H1 (cell line): Measurements from ENCODE around the gene FGFR2. TPM values are rescaled to one million over a fixed set of nuclear protein-coding genes. Genes with fewer than 3 reads are reported as not detected.

Experiments
- CTCF ChIA-PET: fragments of 300-600 bp; sonication (Branson Sonifier 250); formaldehyde crosslinking; loops from one replicate; lab custom pipeline; 2021; ENCODE audit not compliant: partially characterized antibody; lab: Charles Lee
- POLR2A ChIA-PET: fragments of 300-600 bp; sonication (Branson Sonifier 250); formaldehyde crosslinking; loops from one replicate; lab custom pipeline; 2021; ENCODE audit warnings: inconsistent platforms; ENCODE audit not compliant: partially characterized antibody; lab: Charles Lee
- DNase-seq, 2 experiments: peaks; one replicate each; pipeline versions ENCODE4 v3.0.0 to v3.0.0-alpha.2; 2010 to 2022; ENCODE audit warnings: low spot score in 2 of 2, low read depth in 1 of 2, mixed read lengths in 1 of 2
- FAIRE-seq: peaks from 2 replicates; lab custom pipeline; 2011; peaks lifted over from hg19 to GRCh38; lab: Jason Lieb, UNC
- H2AFZ ChIP-seq: 2 replicates; pipeline ENCODE4 v1.8.1; 2012; ENCODE audit warnings: low read length, inconsistent platforms
- H2AK5ac ChIP-seq: 2 replicates; pipeline ENCODE4 v1.6.1; 2013; ENCODE audit warnings: low read depth, low read length
- H2BK120ac ChIP-seq: replicated peaks from 2 replicates; pipeline ENCODE3; 2013; ENCODE audit warnings: low read depth, low read length, inconsistent platforms
- H2BK12ac ChIP-seq: 2 replicates; pipeline ENCODE4 v1.6.1; 2013; ENCODE audit warnings: low read depth, low read length
- H2BK15ac ChIP-seq: 2 replicates; pipeline ENCODE4 v1.6.1; 2013; ENCODE audit warnings: low read length
- H2BK20ac ChIP-seq: 2 replicates; pipeline ENCODE4 v1.6.1; 2013; ENCODE audit warnings: low read length
- H2BK5ac ChIP-seq: 2 replicates; pipeline ENCODE4 v1.6.1; 2013; ENCODE audit warnings: low read depth, low read length
- H3K14ac ChIP-seq: 2 replicates; pipeline ENCODE4 v1.6.1; 2013; ENCODE audit warnings: inconsistent platforms; ENCODE audit not compliant: insufficient read length
- H3K18ac ChIP-seq: 2 replicates; pipeline ENCODE4 v1.6.1; 2013; ENCODE audit warnings: low read length; ENCODE audit errors: extremely low read depth
- H3K23ac ChIP-seq: 2 replicates; pipeline ENCODE4 v1.6.1; 2013; ENCODE audit warnings: inconsistent platforms; ENCODE audit not compliant: insufficient read length
- H3K23me2 ChIP-seq: 2 replicates; pipeline ENCODE4 v1.6.1; 2013; ENCODE audit warnings: low read depth, low read length
- H3K27ac ChIP-seq: 2 replicates; pipeline ENCODE4 v1.6.1; 2011; ENCODE audit warnings: low read depth, low read length, inconsistent platforms
- H3K27me3 ChIP-seq, 4 experiments: replicated peaks in 1 of 4; 1 replicate in 1 of 4; 2 replicates in 3 of 4; pipeline versions ENCODE4 v1.6.1 to v1.8.1; 2011 to 2013; ENCODE audit warnings: low read length in 3 of 4, mild to moderate bottlenecking in 3 of 4, inconsistent platforms in 2 of 4, mixed read lengths in 2 of 4, moderate library complexity in 1 of 4; ENCODE audit not compliant: control insufficient read depth in 3 of 4, insufficient read depth in 3 of 4; ENCODE audit errors: extremely low read depth in 1 of 4
- H3K36me3 ChIP-seq, 4 experiments: 2 replicates each; pipeline versions ENCODE4 v1.6.1 to v1.8.1; 2011 to 2013; ENCODE audit warnings: mild to moderate bottlenecking in 4 of 4, low read length in 3 of 4, moderate library complexity in 2 of 4, control low read depth in 1 of 4, inconsistent platforms in 1 of 4; ENCODE audit not compliant: insufficient read depth in 4 of 4, control insufficient read depth in 2 of 4
- H3K4ac ChIP-seq: replicated peaks from 2 replicates; pipeline ENCODE3; 2013; ENCODE audit warnings: low read length, low read depth, mixed read lengths, inconsistent platforms; ENCODE audit not compliant: insufficient read length
- H3K4me1 ChIP-seq, 4 experiments: replicated peaks in 1 of 4; 1 replicate in 1 of 4; 2 replicates in 3 of 4; pipeline versions ENCODE4 v1.6.1 to v1.8.1; 2011 to 2013; ENCODE audit warnings: low read length in 3 of 4, inconsistent platforms in 2 of 4, mixed read lengths in 1 of 4; ENCODE audit not compliant: insufficient read depth in 4 of 4, control insufficient read depth in 3 of 4
- H3K4me2 ChIP-seq, 2 experiments: 2 replicates each; pipeline versions ENCODE4 v1.6.1 to v1.8.1; 2011 to 2013; ENCODE audit warnings: low read depth in 2 of 2, low read length in 2 of 2, control low read depth in 1 of 2, inconsistent platforms in 1 of 2, mild to moderate bottlenecking in 1 of 2; ENCODE audit not compliant: insufficient read depth in 1 of 2
- H3K4me3 ChIP-seq, 4 experiments: fragments of 200-600, 300-600 bp in 1 of 4; sonication (generic), shearing (Covaris generic), sonication (Bioruptor Twin) in 1 of 4; 2 replicates each; pipeline versions ENCODE4 v1.5.1 to v1.8.1; 2011 to 2016; ENCODE audit warnings: low read length in 4 of 4, low read depth in 3 of 4, control low read depth in 2 of 4, inconsistent platforms in 2 of 4, mild to moderate bottlenecking in 2 of 4, mixed read lengths in 1 of 4, moderate library complexity in 1 of 4; ENCODE audit not compliant: insufficient read depth in 2 of 4; ENCODE audit errors: extremely low read depth in 1 of 4
- H3K56ac ChIP-seq: replicated peaks from 2 replicates; pipeline ENCODE3; 2013; ENCODE audit warnings: low read depth, mild to moderate bottlenecking, mixed read lengths, low read length, inconsistent platforms; ENCODE audit not compliant: insufficient read length
- H3K79me1 ChIP-seq: 2 replicates; pipeline ENCODE4 v1.6.1; 2013; ENCODE audit warnings: low read depth, low read length, control low read depth
- H3K79me2 ChIP-seq, 2 experiments: 2 replicates each; pipeline versions ENCODE4 v1.6.1 to v1.8.1; 2012 to 2013; ENCODE audit warnings: low read length in 2 of 2, mild to moderate bottlenecking in 2 of 2, inconsistent platforms in 1 of 2; ENCODE audit not compliant: insufficient read depth in 2 of 2, control insufficient read depth in 1 of 2
- H3K9ac ChIP-seq, 4 experiments: replicated peaks in 1 of 4; 1 replicate in 1 of 4; 2 replicates in 3 of 4; pipeline versions ENCODE4 v1.6.1 to v1.8.1; 2011 to 2013; ENCODE audit warnings: low read depth in 3 of 4, low read length in 3 of 4, control low read depth in 2 of 4, mild to moderate bottlenecking in 2 of 4, moderate library complexity in 2 of 4, inconsistent platforms in 1 of 4; ENCODE audit errors: extremely low read depth in 1 of 4
- H3K9me3 ChIP-seq, 2 experiments: 2 replicates each; pipeline versions ENCODE4 v1.6.1 to v1.8.1; 2012 to 2013; ENCODE audit warnings: mild to moderate bottlenecking in 2 of 2, moderate library complexity in 2 of 2, control low read depth in 1 of 2, inconsistent platforms in 1 of 2, low read depth in 1 of 2, low read length in 1 of 2, mixed read lengths in 1 of 2; ENCODE audit not compliant: insufficient read depth in 2 of 2
- H4K20me1 ChIP-seq, 2 experiments: replicated peaks in 1 of 2; 2 replicates each; pipeline versions ENCODE3 to v1.8.1; 2011 to 2013; ENCODE audit warnings: inconsistent platforms in 2 of 2, low read length in 2 of 2, mild to moderate bottlenecking in 1 of 2; ENCODE audit not compliant: insufficient read depth in 2 of 2, control insufficient read depth in 1 of 2
- H4K5ac ChIP-seq: 2 replicates; pipeline ENCODE4 v1.6.1; 2013; ENCODE audit warnings: low read length, low read depth, mixed read lengths, inconsistent platforms; ENCODE audit not compliant: insufficient read length
- H4K8ac ChIP-seq: 2 replicates; pipeline ENCODE4 v1.8.0; 2013; ENCODE audit warnings: mild to moderate bottlenecking, moderate library complexity, low read length, inconsistent platforms; ENCODE audit not compliant: insufficient read depth; ENCODE audit errors: extremely low read depth
- H4K91ac ChIP-seq: replicated peaks from 2 replicates; pipeline ENCODE3; 2013; ENCODE audit warnings: low read length, mixed read lengths, inconsistent platforms; ENCODE audit not compliant: insufficient read length
- ASH2L ChIP-seq: fragments of 200-600, 300-600 bp; sonication (generic); IDR thresholded peaks from one replicate; pipeline ENCODE4 v1.7.1; 2017; ENCODE audit warnings: low read length
- FOSL1 ChIP-seq: IDR thresholded peaks from 2 replicates; pipeline ENCODE4 v1.6.1; 2011; ENCODE audit warnings: mild to moderate bottlenecking, low read depth, low read length, moderate library complexity; ENCODE audit not compliant: insufficient read depth
- HDAC2 ChIP-seq, 2 experiments: fragments of 300-600 bp in 1 of 2; sonication (generic) in 1 of 2; IDR thresholded peaks; 2 replicates each; pipeline ENCODE4 v1.6.1; 2011 to 2012; ENCODE audit warnings: low read depth in 2 of 2, low read length in 2 of 2, mild to moderate bottlenecking in 2 of 2, moderate library complexity in 2 of 2, borderline replicate concordance in 1 of 2, inconsistent platforms in 1 of 2
- KDM4A ChIP-seq: IDR thresholded peaks from one replicate; pipeline ENCODE4 v1.7.1; 2012; ENCODE audit warnings: low read depth, mild to moderate bottlenecking, moderate library complexity, low read length, inconsistent platforms; ENCODE audit not compliant: severe bottlenecking
- SIN3A ChIP-seq, 2 experiments: IDR thresholded peaks in 1 of 2; conservative IDR thresholded peaks in 1 of 2; 2 replicates each; pipeline ENCODE4 v1.6.1; 2011 to 2012; ENCODE audit warnings: low read length in 2 of 2, improper control_type of control experiment in 1 of 2, low read depth in 1 of 2, mild to moderate bottlenecking in 1 of 2
- SIX5 ChIP-seq: IDR thresholded peaks from 2 replicates; pipeline ENCODE4 v1.6.1; 2011; ENCODE audit warnings: mild to moderate bottlenecking, low read depth, low read length
- SP2 ChIP-seq: IDR thresholded peaks from 2 replicates; pipeline ENCODE4 v1.6.1; 2012; ENCODE audit warnings: mild to moderate bottlenecking, low read length, inconsistent platforms
- SP4 ChIP-seq: IDR thresholded peaks from 2 replicates; pipeline ENCODE4 v1.6.1; 2012; ENCODE audit warnings: low read length, inconsistent platforms
- TEAD4 ChIP-seq: IDR thresholded peaks from 2 replicates; pipeline ENCODE4 v1.6.1; 2012; ENCODE audit warnings: low read depth, low read length, inconsistent platforms, mixed read lengths
- WGBS, 2 experiments: shearing (Covaris generic) in 1 of 2; methylation state at CpG; one replicate each; pipeline versions ENCODE4 v1.1.6 to v1.1.7; 2013 to 2015; ENCODE audit warnings: low lambda C conversion rate in 2 of 2, mixed read lengths in 2 of 2, inconsistent platforms in 1 of 2, low coverage in 1 of 2, missing lambda C conversion rate in 1 of 2; ENCODE audit not compliant: insufficient replicate concordance in 2 of 2, insufficient coverage in 1 of 2, insufficient read length in 1 of 2; ENCODE audit errors: extremely low coverage in 1 of 2, missing lambda C conversion rate in 1 of 2; 5-methylcytosine and 5-hydroxymethylcytosine counted together
- polyA plus RNA-seq, 7 experiments: library from polyadenylated mRNA; depleted of rRNA in 3 of 7; stranded (reverse) in 5 of 7; unstranded in 2 of 7; fragments of >200 nt in 5 of 7; fragments of 200-250 nt in 2 of 7; gene quantifications; 1 replicate in 5 of 7; 2 replicates in 1 of 7; 4 replicates in 1 of 7; pipeline versions ENCODE4 v1.2.1 to v1.2.3, GENCODE V29; 2011 to 2013; ENCODE audit warnings: missing spikeins in 2 of 7, mixed read lengths in 2 of 7
- total RNA-seq: library from RNA; stranded (reverse); fragmentation: NEBNext Ultra II Directional; extraction: Animal tissue kit (Norgen Biotek cat#: 25700); gene quantifications from 2 replicates; pipeline ENCODE4 v1.2.1, GENCODE V29; 2021

Gene FGFR2
- total and polyA plus RNA-seq, 2 of the 8 experiments (the other 6 are each of a cell fraction or from before 2014, with no cell fraction given), result 50.2 to 81.2 TPM

DNA sequence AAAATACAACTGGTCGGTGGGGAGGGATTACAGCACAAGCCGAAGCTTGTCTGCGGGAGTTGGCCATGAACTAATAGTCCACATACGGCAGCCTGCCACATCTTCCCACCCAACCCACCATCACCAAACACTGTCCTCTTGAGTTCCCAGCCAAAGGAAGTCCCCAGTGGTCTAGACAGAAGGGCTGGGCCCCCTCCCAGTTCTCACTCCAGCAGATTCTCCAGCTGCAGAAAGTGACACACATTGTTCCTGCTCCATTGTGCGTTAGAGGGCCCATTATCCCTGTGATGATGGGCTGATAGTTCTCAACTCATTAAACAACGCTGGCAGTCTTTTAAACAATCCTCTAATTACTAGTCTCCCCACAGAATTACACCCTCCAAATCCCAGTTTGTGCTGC, 148.0 kb downstream of the FGFR2 start:
- H3K23me2 ChIP-seq, result no peaks in the 10 kb centered on the region
- H3K14ac ChIP-seq, result no peak overlapping the region
- no peak overlapping the region for H3K23ac ChIP-seq
- no peak overlapping the region for H2BK5ac ChIP-seq
- ChIA-PET CTCF (interaction anchor here (0.6 to 1.4 kb wide), 4 partner anchors 16 to 501 kb away, joined by 3 to 6 read pairs (median 3); no protein-coding TSS in a partner anchor), POLR2A (interaction anchor here (0.6 to 1.0 kb wide), 2 partner anchors 8 to 10 kb away, joined by 3 to 6 read pairs; no protein-coding TSS in a partner anchor)
- no peaks in the 10 kb centered on the region for H3K27me3 ChIP-seq
- H3K9ac ChIP-seq, result no peak overlapping the region
- H3K4ac ChIP-seq, result no peak overlapping the region
- H3K79me2 ChIP-seq, result no peaks in the 10 kb centered on the region
- H3K4me1 ChIP-seq, result no peaks in the 10 kb centered on the region
- no peaks in the 10 kb centered on the region for H3K9me3 ChIP-seq
- H3K27ac ChIP-seq, result no peak overlapping the region
- WGBS, 2 experiments, result 94% methylated on average over 6 of the region's 6 CpGs; no CpG with 5 or more reads in 1 of the 2 experiments
- no peak overlapping the region for H3K56ac ChIP-seq
- 0 out of 2 replicates have a peak overlapping the region, but pooled peaks have one; percentile 23 for H2BK12ac ChIP-seq
- H2AFZ ChIP-seq, result no peak overlapping the region
- DNase-seq, result no peak
- H2BK15ac ChIP-seq, result no peak overlapping the region
- H2BK120ac ChIP-seq, result no peak overlapping the region
- no peak overlapping the region for H4K5ac ChIP-seq
- no peak overlapping the region for H3K18ac ChIP-seq
- H4K91ac ChIP-seq, result no peak overlapping the region
- H4K20me1 ChIP-seq, result no peaks in the 10 kb centered on the region
- H2BK20ac ChIP-seq, result no peak overlapping the region
- peak overlapping the region; percentile 34; the same call in 1 of the 2 replicates for H2AK5ac ChIP-seq
- no peaks in the 10 kb centered on the region for H3K36me3 ChIP-seq
- no peak for FAIRE-seq
- no peak overlapping the region for H4K8ac ChIP-seq
- no peak overlapping the region for H3K4me3 ChIP-seq
- no peak overlapping the region for H3K4me2 ChIP-seq
- H3K79me1 ChIP-seq, result no peaks in the 10 kb centered on the region
- TF ChIP-seq SIN3A (conservative IDR thresholded peaks at IDR 0.05 in 1 of 2, IDR thresholded peaks at IDR 0.05 in 1 of 2; ENCODE audit: low read depth in 1 of 2, low read length in 2 of 2) (no peak), HDAC2 (IDR thresholded peaks at IDR 0.05; ENCODE audit: borderline replicate concordance in 1 of 2, low read depth in 2 of 2, low read length in 2 of 2) (no peak), SIX5 (no peak), FOSL1 (no peak), KDM4A (no peak), TEAD4 (no peak), SP2 (no peak), SP4 (no peak), ASH2L (no peak)
